LNCAP (cell line): Measurements from ENCODE around the gene STARD9.

Experiments used
- TF ChIP-seq, protein P1 (sequence below): fragments of 450-650 bp; IDR thresholded peaks from 2 replicates; pipeline ENCODE4 v1.5.1; 2017; ENCODE audit warnings: mild to moderate bottlenecking

Gene STARD9

DNA sequence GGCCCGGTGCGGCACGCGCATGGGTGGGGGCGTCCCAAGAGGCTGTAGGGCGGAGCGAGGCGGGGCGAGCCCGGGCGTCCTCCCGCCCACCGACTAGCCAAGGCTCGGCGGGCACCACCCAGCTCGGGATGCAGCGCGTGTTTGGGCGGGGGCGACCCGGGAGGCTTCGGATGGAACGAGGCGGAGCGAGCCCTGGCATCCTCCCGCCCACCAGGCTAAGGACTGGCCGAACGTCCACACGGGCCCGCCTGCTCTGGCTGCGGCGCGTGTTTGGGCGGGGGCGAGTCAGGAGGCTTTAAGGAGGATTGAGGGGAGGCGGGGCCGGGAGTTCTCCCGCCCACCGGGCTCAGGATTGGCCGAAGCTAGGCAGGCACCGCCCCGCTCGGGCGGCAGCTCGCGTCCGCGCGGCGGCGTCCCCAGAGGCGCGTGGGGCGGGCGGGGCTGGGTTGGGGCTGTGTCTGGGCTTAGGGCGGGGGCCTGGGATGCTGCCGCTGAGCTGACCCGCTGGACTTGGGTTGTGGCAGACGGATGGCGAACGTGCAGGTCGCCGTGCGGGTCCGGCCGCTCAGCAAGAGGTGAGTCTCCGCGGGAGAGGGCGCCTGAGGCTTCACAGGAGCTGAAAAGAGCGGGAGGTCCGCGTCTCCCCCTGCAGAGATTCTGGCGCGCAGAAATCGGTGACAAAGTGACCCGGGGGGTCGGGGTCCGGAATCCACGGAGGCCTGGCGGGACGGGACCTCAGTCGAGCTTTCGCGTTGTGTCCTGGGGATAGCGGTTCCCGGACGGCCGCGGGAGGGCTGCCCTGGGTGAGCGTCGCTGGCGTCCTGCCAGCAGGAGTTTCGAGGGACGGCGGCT, at the start of gene STARD9:
Gene STARD9, plus strand, starts transcription at position 419 of the 852 bp plus-strand sequence. Its CDS starts 110 bp downstream, at position 529.
- TF ChIP-seq, protein P1, sequence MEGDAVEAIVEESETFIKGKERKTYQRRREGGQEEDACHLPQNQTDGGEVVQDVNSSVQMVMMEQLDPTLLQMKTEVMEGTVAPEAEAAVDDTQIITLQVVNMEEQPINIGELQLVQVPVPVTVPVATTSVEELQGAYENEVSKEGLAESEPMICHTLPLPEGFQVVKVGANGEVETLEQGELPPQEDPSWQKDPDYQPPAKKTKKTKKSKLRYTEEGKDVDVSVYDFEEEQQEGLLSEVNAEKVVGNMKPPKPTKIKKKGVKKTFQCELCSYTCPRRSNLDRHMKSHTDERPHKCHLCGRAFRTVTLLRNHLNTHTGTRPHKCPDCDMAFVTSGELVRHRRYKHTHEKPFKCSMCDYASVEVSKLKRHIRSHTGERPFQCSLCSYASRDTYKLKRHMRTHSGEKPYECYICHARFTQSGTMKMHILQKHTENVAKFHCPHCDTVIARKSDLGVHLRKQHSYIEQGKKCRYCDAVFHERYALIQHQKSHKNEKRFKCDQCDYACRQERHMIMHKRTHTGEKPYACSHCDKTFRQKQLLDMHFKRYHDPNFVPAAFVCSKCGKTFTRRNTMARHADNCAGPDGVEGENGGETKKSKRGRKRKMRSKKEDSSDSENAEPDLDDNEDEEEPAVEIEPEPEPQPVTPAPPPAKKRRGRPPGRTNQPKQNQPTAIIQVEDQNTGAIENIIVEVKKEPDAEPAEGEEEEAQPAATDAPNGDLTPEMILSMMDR, result no peak

DNA sequence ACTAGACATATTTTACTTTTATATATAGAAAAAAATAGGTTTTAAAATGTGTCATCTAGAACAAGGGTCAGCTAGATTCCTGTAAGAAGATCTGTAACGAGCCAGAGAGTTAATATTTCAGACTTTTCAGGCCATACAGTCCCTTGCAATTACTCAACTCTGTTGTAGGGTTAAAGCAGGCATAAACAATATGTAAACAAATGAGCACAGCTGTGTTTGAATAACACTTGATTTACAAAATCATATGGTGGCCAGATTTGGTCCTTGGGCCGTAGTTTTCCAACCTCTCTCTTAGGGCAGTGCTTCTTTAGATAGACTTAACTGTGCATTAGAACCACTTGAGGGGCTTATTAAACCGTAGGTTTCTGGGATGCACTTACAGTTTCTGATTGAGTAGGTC, 46.4 kb upstream of the STARD9 start:
- TF ChIP-seq, protein P1, result no peak

GRCh38 chr15:42533246-42533645, 42.2 kb upstream of the STARD9 start:
- TF ChIP-seq, protein P1, result no peak

GRCh38 chr15:42544853-42545629, 30.4 kb upstream of the STARD9 start:
- TF ChIP-seq, protein P1, result no peak

GRCh38 chr15:42547918-42548248, 27.5 kb upstream of the STARD9 start:
- TF ChIP-seq, protein P1, result no peak

GRCh38 chr15:42548249-42549031, 27.0 kb upstream of the STARD9 start, which contains the start of the genes HAUS2 and LRRC57:
TSS of gene HAUS2 (plus strand) at chr15:42548838. CDS start at chr15:42548873, 35 bp downstream.
TSS of gene LRRC57 (minus strand) at chr15:42548793. CDS start at chr15:42548434, 359 bp downstream.
- TF ChIP-seq, protein P1, result no peak

DNA sequence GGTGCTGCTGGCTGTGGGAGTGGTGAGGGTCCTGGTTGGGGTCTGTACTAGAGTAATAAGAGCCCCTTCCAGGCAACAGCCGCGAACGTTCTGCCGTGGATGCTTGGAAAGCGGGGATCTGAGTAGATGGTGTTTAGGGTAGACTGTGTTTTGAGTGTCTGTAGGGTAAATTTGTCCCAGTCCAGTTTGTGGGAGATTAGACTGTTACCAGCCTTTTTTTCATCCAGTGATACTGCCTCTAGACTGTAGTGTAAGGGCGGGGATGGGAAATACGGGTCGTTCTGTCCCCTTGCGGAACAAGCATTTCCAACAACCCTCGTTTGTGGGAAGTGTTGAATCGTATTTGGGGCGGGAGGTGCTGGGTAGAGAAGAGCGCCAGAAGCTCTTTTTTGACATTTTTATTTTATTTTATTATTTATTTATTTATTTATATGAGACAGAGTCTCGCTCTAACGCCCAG, 26.3 kb upstream of the STARD9 start:
- TF ChIP-seq, protein P1, result no peak
